H1 (cell line): ENCODE data around the gene TADA2B. TPM values are rescaled to one million over a fixed set of nuclear protein-coding genes. Genes with fewer than 3 reads are reported as not detected.

Experiments
- CTCF ChIA-PET: fragments of 300-600 bp; sonication (Branson Sonifier 250); formaldehyde crosslinking; loops from one replicate; lab custom pipeline; 2021; ENCODE audit not compliant: partially characterized antibody; lab: Charles Lee
- POLR2A ChIA-PET: fragments of 300-600 bp; sonication (Branson Sonifier 250); formaldehyde crosslinking; loops from one replicate; lab custom pipeline; 2021; ENCODE audit warnings: inconsistent platforms; ENCODE audit not compliant: partially characterized antibody; lab: Charles Lee
- DNase-seq, 2 experiments: peaks; one replicate each; pipeline versions ENCODE4 v3.0.0 to v3.0.0-alpha.2; 2010 to 2022; ENCODE audit warnings: low spot score in 2 of 2, low read depth in 1 of 2, mixed read lengths in 1 of 2
- FAIRE-seq: peaks from 2 replicates; lab custom pipeline; 2011; peaks lifted over from hg19 to GRCh38; lab: Jason Lieb, UNC
- H2AFZ ChIP-seq: 2 replicates; pipeline ENCODE4 v1.8.1; 2012; ENCODE audit warnings: low read length, inconsistent platforms
- H2AK5ac ChIP-seq: 2 replicates; pipeline ENCODE4 v1.6.1; 2013; ENCODE audit warnings: low read depth, low read length
- H2BK120ac ChIP-seq: replicated peaks from 2 replicates; pipeline ENCODE3; 2013; ENCODE audit warnings: low read depth, low read length, inconsistent platforms
- H2BK12ac ChIP-seq: 2 replicates; pipeline ENCODE4 v1.6.1; 2013; ENCODE audit warnings: low read depth, low read length
- H2BK15ac ChIP-seq: 2 replicates; pipeline ENCODE4 v1.6.1; 2013; ENCODE audit warnings: low read length
- H2BK20ac ChIP-seq: 2 replicates; pipeline ENCODE4 v1.6.1; 2013; ENCODE audit warnings: low read length
- H2BK5ac ChIP-seq: 2 replicates; pipeline ENCODE4 v1.6.1; 2013; ENCODE audit warnings: low read depth, low read length
- H3K14ac ChIP-seq: 2 replicates; pipeline ENCODE4 v1.6.1; 2013; ENCODE audit warnings: inconsistent platforms; ENCODE audit not compliant: insufficient read length
- H3K18ac ChIP-seq: 2 replicates; pipeline ENCODE4 v1.6.1; 2013; ENCODE audit warnings: low read length; ENCODE audit errors: extremely low read depth
- H3K23ac ChIP-seq: 2 replicates; pipeline ENCODE4 v1.6.1; 2013; ENCODE audit warnings: inconsistent platforms; ENCODE audit not compliant: insufficient read length
- H3K23me2 ChIP-seq: 2 replicates; pipeline ENCODE4 v1.6.1; 2013; ENCODE audit warnings: low read depth, low read length
- H3K27ac ChIP-seq: 2 replicates; pipeline ENCODE4 v1.6.1; 2011; ENCODE audit warnings: low read depth, low read length, inconsistent platforms
- H3K27me3 ChIP-seq, 4 experiments: replicated peaks in 1 of 4; 1 replicate in 1 of 4; 2 replicates in 3 of 4; pipeline versions ENCODE4 v1.6.1 to v1.8.1; 2011 to 2013; ENCODE audit warnings: low read length in 3 of 4, mild to moderate bottlenecking in 3 of 4, inconsistent platforms in 2 of 4, mixed read lengths in 2 of 4, moderate library complexity in 1 of 4; ENCODE audit not compliant: control insufficient read depth in 3 of 4, insufficient read depth in 3 of 4; ENCODE audit errors: extremely low read depth in 1 of 4
- H3K36me3 ChIP-seq, 4 experiments: 2 replicates each; pipeline versions ENCODE4 v1.6.1 to v1.8.1; 2011 to 2013; ENCODE audit warnings: mild to moderate bottlenecking in 4 of 4, low read length in 3 of 4, moderate library complexity in 2 of 4, control low read depth in 1 of 4, inconsistent platforms in 1 of 4; ENCODE audit not compliant: insufficient read depth in 4 of 4, control insufficient read depth in 2 of 4
- H3K4ac ChIP-seq: replicated peaks from 2 replicates; pipeline ENCODE3; 2013; ENCODE audit warnings: low read length, low read depth, mixed read lengths, inconsistent platforms; ENCODE audit not compliant: insufficient read length
- H3K4me1 ChIP-seq, 4 experiments: replicated peaks in 1 of 4; 1 replicate in 1 of 4; 2 replicates in 3 of 4; pipeline versions ENCODE4 v1.6.1 to v1.8.1; 2011 to 2013; ENCODE audit warnings: low read length in 3 of 4, inconsistent platforms in 2 of 4, mixed read lengths in 1 of 4; ENCODE audit not compliant: insufficient read depth in 4 of 4, control insufficient read depth in 3 of 4
- H3K4me2 ChIP-seq, 2 experiments: 2 replicates each; pipeline versions ENCODE4 v1.6.1 to v1.8.1; 2011 to 2013; ENCODE audit warnings: low read depth in 2 of 2, low read length in 2 of 2, control low read depth in 1 of 2, inconsistent platforms in 1 of 2, mild to moderate bottlenecking in 1 of 2; ENCODE audit not compliant: insufficient read depth in 1 of 2
- H3K4me3 ChIP-seq, 4 experiments: fragments of 200-600, 300-600 bp in 1 of 4; sonication (generic), shearing (Covaris generic), sonication (Bioruptor Twin) in 1 of 4; 2 replicates each; pipeline versions ENCODE4 v1.5.1 to v1.8.1; 2011 to 2016; ENCODE audit warnings: low read length in 4 of 4, low read depth in 3 of 4, control low read depth in 2 of 4, inconsistent platforms in 2 of 4, mild to moderate bottlenecking in 2 of 4, mixed read lengths in 1 of 4, moderate library complexity in 1 of 4; ENCODE audit not compliant: insufficient read depth in 2 of 4; ENCODE audit errors: extremely low read depth in 1 of 4
- H3K56ac ChIP-seq: replicated peaks from 2 replicates; pipeline ENCODE3; 2013; ENCODE audit warnings: low read depth, mild to moderate bottlenecking, mixed read lengths, low read length, inconsistent platforms; ENCODE audit not compliant: insufficient read length
- H3K79me1 ChIP-seq: 2 replicates; pipeline ENCODE4 v1.6.1; 2013; ENCODE audit warnings: low read depth, low read length, control low read depth
- H3K79me2 ChIP-seq, 2 experiments: 2 replicates each; pipeline versions ENCODE4 v1.6.1 to v1.8.1; 2012 to 2013; ENCODE audit warnings: low read length in 2 of 2, mild to moderate bottlenecking in 2 of 2, inconsistent platforms in 1 of 2; ENCODE audit not compliant: insufficient read depth in 2 of 2, control insufficient read depth in 1 of 2
- H3K9ac ChIP-seq, 4 experiments: replicated peaks in 1 of 4; 1 replicate in 1 of 4; 2 replicates in 3 of 4; pipeline versions ENCODE4 v1.6.1 to v1.8.1; 2011 to 2013; ENCODE audit warnings: low read depth in 3 of 4, low read length in 3 of 4, control low read depth in 2 of 4, mild to moderate bottlenecking in 2 of 4, moderate library complexity in 2 of 4, inconsistent platforms in 1 of 4; ENCODE audit errors: extremely low read depth in 1 of 4
- H3K9me3 ChIP-seq, 2 experiments: 2 replicates each; pipeline versions ENCODE4 v1.6.1 to v1.8.1; 2012 to 2013; ENCODE audit warnings: mild to moderate bottlenecking in 2 of 2, moderate library complexity in 2 of 2, control low read depth in 1 of 2, inconsistent platforms in 1 of 2, low read depth in 1 of 2, low read length in 1 of 2, mixed read lengths in 1 of 2; ENCODE audit not compliant: insufficient read depth in 2 of 2
- H4K20me1 ChIP-seq, 2 experiments: replicated peaks in 1 of 2; 2 replicates each; pipeline versions ENCODE3 to v1.8.1; 2011 to 2013; ENCODE audit warnings: inconsistent platforms in 2 of 2, low read length in 2 of 2, mild to moderate bottlenecking in 1 of 2; ENCODE audit not compliant: insufficient read depth in 2 of 2, control insufficient read depth in 1 of 2
- H4K5ac ChIP-seq: 2 replicates; pipeline ENCODE4 v1.6.1; 2013; ENCODE audit warnings: low read length, low read depth, mixed read lengths, inconsistent platforms; ENCODE audit not compliant: insufficient read length
- H4K8ac ChIP-seq: 2 replicates; pipeline ENCODE4 v1.8.0; 2013; ENCODE audit warnings: mild to moderate bottlenecking, moderate library complexity, low read length, inconsistent platforms; ENCODE audit not compliant: insufficient read depth; ENCODE audit errors: extremely low read depth
- H4K91ac ChIP-seq: replicated peaks from 2 replicates; pipeline ENCODE3; 2013; ENCODE audit warnings: low read length, mixed read lengths, inconsistent platforms; ENCODE audit not compliant: insufficient read length
- BRCA1 ChIP-seq: IDR thresholded peaks from 2 replicates; pipeline ENCODE4 v1.6.1; 2012; ENCODE audit warnings: low read depth, low read length, improper control_type of control experiment
- CTCF ChIP-seq, 3 experiments: IDR thresholded peaks; 1 replicate in 2 of 3; 2 replicates in 1 of 3; pipeline versions ENCODE4 v1.5.1 to v1.6.1; 2011; ENCODE audit warnings: low read length in 3 of 3, mild to moderate bottlenecking in 3 of 3, inconsistent platforms in 2 of 3, low read depth in 1 of 3, moderate library complexity in 1 of 3; ENCODE audit not compliant: insufficient read depth in 1 of 3; ENCODE audit errors: control extremely low read depth in 1 of 3
- HDAC2 ChIP-seq, 2 experiments: fragments of 300-600 bp in 1 of 2; sonication (generic) in 1 of 2; IDR thresholded peaks; 2 replicates each; pipeline ENCODE4 v1.6.1; 2011 to 2012; ENCODE audit warnings: low read depth in 2 of 2, low read length in 2 of 2, mild to moderate bottlenecking in 2 of 2, moderate library complexity in 2 of 2, borderline replicate concordance in 1 of 2, inconsistent platforms in 1 of 2
- NANOG ChIP-seq: IDR thresholded peaks from 2 replicates; pipeline ENCODE4 v1.6.1; 2011; ENCODE audit warnings: low read length, low read depth, mild to moderate bottlenecking, inconsistent platforms; ENCODE audit not compliant: insufficient read depth, poor library complexity, severe bottlenecking
- PHF8 ChIP-seq: fragments of 200-600 bp; sonication (generic); conservative IDR thresholded peaks from 2 replicates; pipeline ENCODE4 v1.7.1; 2012; ENCODE audit warnings: low read depth, mild to moderate bottlenecking, inconsistent platforms, low read length, moderate library complexity
- SIRT6 ChIP-seq: IDR thresholded peaks from one replicate; pipeline ENCODE4 v1.7.1; 2012; ENCODE audit warnings: low read length, inconsistent platforms
- TAF1 ChIP-seq: IDR thresholded peaks from 2 replicates; pipeline ENCODE4 v1.6.1; 2011; ENCODE audit warnings: mild to moderate bottlenecking, low read depth, low read length
- WGBS, 2 experiments: shearing (Covaris generic) in 1 of 2; methylation state at CpG; one replicate each; pipeline versions ENCODE4 v1.1.6 to v1.1.7; 2013 to 2015; ENCODE audit warnings: low lambda C conversion rate in 2 of 2, mixed read lengths in 2 of 2, inconsistent platforms in 1 of 2, low coverage in 1 of 2, missing lambda C conversion rate in 1 of 2; ENCODE audit not compliant: insufficient replicate concordance in 2 of 2, insufficient coverage in 1 of 2, insufficient read length in 1 of 2; ENCODE audit errors: extremely low coverage in 1 of 2, missing lambda C conversion rate in 1 of 2; 5-methylcytosine and 5-hydroxymethylcytosine counted together
- polyA plus RNA-seq, 7 experiments: library from polyadenylated mRNA; depleted of rRNA in 3 of 7; stranded (reverse) in 5 of 7; unstranded in 2 of 7; fragments of >200 nt in 5 of 7; fragments of 200-250 nt in 2 of 7; gene quantifications; 1 replicate in 5 of 7; 2 replicates in 1 of 7; 4 replicates in 1 of 7; pipeline versions ENCODE4 v1.2.1 to v1.2.3, GENCODE V29; 2011 to 2013; ENCODE audit warnings: missing spikeins in 2 of 7, mixed read lengths in 2 of 7
- total RNA-seq: library from RNA; stranded (reverse); fragmentation: NEBNext Ultra II Directional; extraction: Animal tissue kit (Norgen Biotek cat#: 25700); gene quantifications from 2 replicates; pipeline ENCODE4 v1.2.1, GENCODE V29; 2021
- TF ChIP-seq, protein P1 (sequence below): IDR thresholded peaks from 2 replicates; pipeline ENCODE4 v1.6.1; 2012; ENCODE audit warnings: low read length, inconsistent platforms

TADA2B gene
- total and polyA plus RNA-seq, 2 of the 8 experiments (the other 6 are each of a cell fraction or from before 2014, with no cell fraction given): 5.7 to 12.1 TPM

GRCh38 chr4:7046971-7047370, 3.8 kb downstream of the TADA2B start:
- FAIRE-seq (no peak), DNase-seq (no peak)
- no peak overlapping the region; the same call in 1 of the 2 replicates for H4K8ac ChIP-seq
- no peak overlapping the region for H3K23ac ChIP-seq
- H3K23me2 ChIP-seq: peaks cover 12% of the 10 kb centered on the region; the same call in 1 of the 2 replicates
- H4K91ac ChIP-seq: no peak overlapping the region
- H2AFZ ChIP-seq: no peak overlapping the region
- no peak overlapping the region for H3K9ac ChIP-seq
- no peak overlapping the region for H3K4me3 ChIP-seq
- no peak overlapping the region for H2BK12ac ChIP-seq
- WGBS, 2 experiments: 81% methylated on average over 9 of the region's 9 CpGs; no CpG with 5 or more reads in 1 of the 2 experiments
- H3K79me2 ChIP-seq: peaks cover 3 to 49% of the 10 kb centered on the region in 2 experiments; a peak in 3 of 4 replicates
- 0 out of 2 replicates have a peak overlapping the region, but pooled peaks have one; percentile 46 for H2BK15ac ChIP-seq
- H2BK20ac ChIP-seq: no peak overlapping the region
- no peak overlapping the region for H3K27ac ChIP-seq
- no peak overlapping the region for H3K4ac ChIP-seq
- ChIA-PET POLR2A (interaction anchor here (1.1 to 5.5 kb wide), 3 partner anchors 10 to 173 kb away, joined by 3 to 36 read pairs (median 7); partner anchors contain the start of gene GRPEL1), CTCF (interaction anchor here (0.7 to 9.7 kb wide), 7 partner anchors 8 to 262 kb away, joined by 3 to 108 read pairs (median 4); partner anchors contain the start of gene GRPEL1)
- H3K4me2 ChIP-seq: no peak overlapping the region
- H3K4me1 ChIP-seq: peaks cover 0 to 15% (median 5%) of the 10 kb centered on the region in 4 experiments; a peak in 5 of 7 replicates
- no peaks in the 10 kb centered on the region for H3K36me3 ChIP-seq
- peaks cover 43% of the 10 kb centered on the region for H3K79me1 ChIP-seq
- H4K5ac ChIP-seq: no peak overlapping the region
- no peaks in the 10 kb centered on the region for H3K9me3 ChIP-seq
- no peak overlapping the region for H2BK120ac ChIP-seq
- H2AK5ac ChIP-seq: no peak overlapping the region
- no peak overlapping the region for H3K14ac ChIP-seq
- H2BK5ac ChIP-seq: no peak overlapping the region
- H3K27me3 ChIP-seq: peaks cover 1 to 14% (median 7%) of the 10 kb centered on the region in 4 experiments; a peak in 6 of 7 replicates
- no peak overlapping the region for H3K18ac ChIP-seq
- no peak overlapping the region for H3K56ac ChIP-seq
- H4K20me1 ChIP-seq: peaks cover 6 to 34% of the 10 kb centered on the region in 2 experiments
- TF ChIP-seq, protein P1, sequence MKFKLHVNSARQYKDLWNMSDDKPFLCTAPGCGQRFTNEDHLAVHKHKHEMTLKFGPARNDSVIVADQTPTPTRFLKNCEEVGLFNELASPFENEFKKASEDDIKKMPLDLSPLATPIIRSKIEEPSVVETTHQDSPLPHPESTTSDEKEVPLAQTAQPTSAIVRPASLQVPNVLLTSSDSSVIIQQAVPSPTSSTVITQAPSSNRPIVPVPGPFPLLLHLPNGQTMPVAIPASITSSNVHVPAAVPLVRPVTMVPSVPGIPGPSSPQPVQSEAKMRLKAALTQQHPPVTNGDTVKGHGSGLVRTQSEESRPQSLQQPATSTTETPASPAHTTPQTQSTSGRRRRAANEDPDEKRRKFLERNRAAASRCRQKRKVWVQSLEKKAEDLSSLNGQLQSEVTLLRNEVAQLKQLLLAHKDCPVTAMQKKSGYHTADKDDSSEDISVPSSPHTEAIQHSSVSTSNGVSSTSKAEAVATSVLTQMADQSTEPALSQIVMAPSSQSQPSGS: no peak
- no peak for TF ChIP-seq CTCF (IDR thresholded peaks at IDR 0.05; ENCODE audit: control extremely low read depth in 1 of 3, insufficient read depth in 1 of 3, low read depth in 1 of 3, low read length in 3 of 3)
- TF ChIP-seq PHF8: no peak
- TF ChIP-seq BRCA1: no peak
- no peak for TF ChIP-seq HDAC2 (IDR thresholded peaks at IDR 0.05; ENCODE audit: borderline replicate concordance in 1 of 2, low read depth in 2 of 2, low read length in 2 of 2)
- no peak for TF ChIP-seq TAF1
- TF ChIP-seq SIRT6: no peak
- TF ChIP-seq NANOG: no peak
